Right forelimb (tissue), 1 donor: ENCODE results near the gene CELA3A.
"Not testable (repeated sequence)": the region's sequence is repeated elsewhere in the genome, so short reads cannot be mapped to it uniquely, and the experiment has no call there.

Experiments
- DNase-seq: peaks from one replicate; pipeline ENCODE4 v3.0.0-alpha.2; 2018

Gene CELA3A

DNA sequence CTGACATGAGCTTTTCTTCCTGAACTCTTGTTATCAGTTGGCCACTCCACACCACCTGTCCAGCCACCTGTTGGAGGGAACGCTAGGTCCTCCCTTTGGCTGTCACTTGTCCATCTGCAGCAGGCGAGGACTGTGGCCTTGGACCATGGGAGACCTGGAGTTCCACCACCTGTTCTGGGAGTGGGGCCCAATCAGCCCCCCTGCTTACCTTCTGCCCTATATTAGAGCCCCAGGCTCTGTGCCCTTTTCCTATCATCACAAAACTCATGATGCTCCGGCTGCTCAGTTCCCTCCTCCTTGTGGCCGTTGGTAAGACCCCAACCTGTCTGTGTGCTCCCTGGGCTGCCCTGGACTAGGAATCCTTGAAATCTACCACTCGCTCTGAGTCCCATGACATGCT lies at the start of gene CELA3A:
Gene CELA3A, plus strand, starts transcription at position 249 of the 400 bp plus-strand sequence. Its CDS starts 18 bp downstream, at position 267.
- DNase-seq: no peak

- no peak for DNase-seq
Measured at GRCh38 chr1:21952786-21953520, 48.5 kb upstream of the CELA3A start.

GRCh38 chr1:21955058-21955457 lies 46.4 kb upstream of the CELA3A start:
- DNase-seq: no peak

DNA sequence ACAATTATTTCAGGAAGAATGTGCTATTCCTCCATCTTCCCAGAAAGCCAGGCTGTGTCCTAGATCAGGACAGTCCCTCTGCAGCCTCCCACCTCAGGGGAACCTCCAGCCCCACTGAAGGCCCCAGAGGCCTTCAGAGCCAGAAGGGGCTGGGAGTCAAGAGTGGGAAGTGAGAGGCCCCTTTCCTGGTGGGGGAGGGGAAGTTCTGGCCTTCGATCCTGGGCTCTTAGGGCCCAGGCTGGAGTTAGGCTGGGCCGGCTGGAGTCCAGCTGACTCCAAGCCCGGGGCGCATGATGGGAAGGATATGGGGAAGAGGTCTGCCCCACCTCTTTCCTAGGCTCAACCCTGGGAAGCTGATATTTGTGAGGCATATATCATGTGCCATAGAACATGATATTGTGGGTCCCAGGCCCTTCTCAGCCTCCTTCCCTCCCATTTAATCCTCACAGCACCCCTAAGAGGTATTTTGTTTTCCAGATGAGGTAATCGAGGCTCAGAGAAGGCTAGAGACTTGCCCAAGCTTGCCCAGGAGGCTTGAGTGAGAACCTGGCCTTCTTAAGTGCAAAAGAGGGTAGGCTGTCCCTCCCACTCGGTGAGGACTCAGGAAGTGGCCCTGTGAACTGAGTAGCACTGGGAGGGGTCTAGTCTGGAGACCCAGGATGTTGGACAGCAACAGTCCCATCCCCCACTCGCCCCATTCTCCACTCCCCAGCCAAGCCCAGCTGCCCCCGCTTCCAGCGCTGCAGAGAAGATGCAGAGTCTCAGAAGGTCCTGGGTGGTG lies 45.8 kb upstream of the CELA3A start:
- DNase-seq: peak; percentile 36

- DNase-seq: no peak
Measured at GRCh38 chr1:21956720-21957552, 44.5 kb upstream of the CELA3A start.

DNA sequence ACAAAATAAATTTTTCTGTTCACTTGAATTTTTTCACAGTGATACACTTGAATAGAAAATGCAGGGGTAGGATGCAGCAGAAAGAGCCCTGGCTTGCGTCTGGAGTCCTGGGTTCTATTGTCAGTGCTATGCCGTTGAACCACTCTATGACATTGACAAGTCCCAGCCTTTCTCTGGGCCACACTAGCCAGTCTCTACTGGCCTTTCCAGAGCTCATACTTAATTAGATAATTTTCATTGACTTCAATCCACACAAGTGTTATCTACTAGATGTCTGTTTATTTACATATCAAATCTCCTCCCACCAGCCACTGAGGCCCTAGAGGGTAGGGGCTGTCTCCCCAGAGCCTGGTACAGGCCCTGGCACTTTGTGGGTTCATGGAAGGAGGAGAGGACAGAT lies 40.1 kb upstream of the CELA3A start:
- DNase-seq: no peak

DNA sequence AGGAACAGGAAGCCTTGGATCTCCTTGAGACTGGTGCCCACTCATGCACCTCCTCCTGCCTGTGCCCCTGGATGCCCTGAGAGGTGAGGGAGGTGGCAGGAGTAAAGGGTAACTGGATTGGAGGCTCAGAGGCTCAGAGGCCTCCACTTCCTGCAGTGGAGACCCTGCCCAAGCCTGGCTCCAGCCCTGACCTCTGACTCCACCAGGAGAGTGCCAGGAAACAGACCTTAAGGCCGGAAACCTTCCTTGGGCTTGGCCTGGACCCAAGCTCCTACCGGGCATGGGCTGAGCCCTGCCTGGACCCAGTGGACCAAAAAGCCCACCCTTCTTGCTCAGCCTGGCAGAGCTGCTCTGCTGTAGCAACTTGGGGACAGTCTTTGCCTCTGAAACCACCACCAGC lies 39.7 kb upstream of the CELA3A start:
- no peak for DNase-seq

GRCh38 chr1:21963477-21964217 lies 37.8 kb upstream of the CELA3A start:
- peak; percentile 91 for DNase-seq

DNA sequence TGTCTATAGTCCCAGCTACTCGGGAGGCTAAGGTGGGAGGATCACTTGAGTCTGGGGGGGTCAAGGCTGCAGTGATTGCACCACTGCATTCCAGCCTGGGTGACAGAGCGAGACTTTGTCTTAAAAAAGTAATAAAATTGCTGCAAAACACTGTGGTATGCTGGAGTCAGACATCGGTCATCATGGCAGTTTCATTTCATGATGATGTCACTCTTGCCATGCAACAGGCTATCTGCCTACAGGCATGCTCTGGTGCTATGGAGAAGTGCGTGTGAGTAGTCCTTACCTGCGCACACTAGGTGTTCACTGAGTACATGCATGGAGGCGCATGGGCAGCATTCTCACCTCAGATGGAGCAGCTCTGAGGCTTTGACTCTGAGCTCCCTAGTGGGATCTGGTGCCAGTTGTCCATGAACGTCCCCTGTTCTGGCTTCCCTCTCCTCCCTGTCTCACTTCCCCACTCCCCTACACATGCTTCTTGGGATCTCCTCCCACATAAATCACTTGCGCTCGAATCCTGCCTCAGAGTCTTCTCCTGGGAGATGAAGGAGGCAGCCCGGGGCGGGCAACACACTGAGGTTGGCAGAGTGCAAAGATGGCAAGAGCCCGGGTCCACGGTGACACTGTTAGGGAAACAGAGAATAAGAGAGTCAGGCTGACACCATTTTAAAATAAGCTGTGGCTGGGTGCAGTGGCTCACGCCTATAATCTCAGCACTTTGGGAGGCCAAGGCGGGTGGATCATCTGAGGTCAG lies 35.0 kb upstream of the CELA3A start:
- no peak for DNase-seq

DNA sequence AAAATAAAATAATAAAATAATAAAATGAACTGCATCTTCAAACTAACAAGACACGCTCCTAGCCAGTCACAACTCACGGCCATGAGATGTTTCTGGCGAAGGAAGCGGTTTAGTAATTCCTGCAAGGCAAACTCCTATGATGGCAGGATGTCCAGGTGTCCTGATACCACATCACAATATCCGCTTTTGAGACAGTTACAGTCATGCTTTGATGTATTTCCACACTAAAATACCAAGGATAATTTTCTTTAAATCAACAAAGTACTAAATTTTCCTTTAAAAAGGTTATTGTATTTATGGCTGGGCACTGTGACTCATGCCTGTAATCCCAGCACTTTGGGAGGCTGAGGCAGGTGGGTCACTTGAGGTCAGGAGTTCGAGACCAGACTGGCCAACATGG lies 34.2 kb upstream of the CELA3A start:
- DNase-seq: not testable (repeated sequence)

DNA sequence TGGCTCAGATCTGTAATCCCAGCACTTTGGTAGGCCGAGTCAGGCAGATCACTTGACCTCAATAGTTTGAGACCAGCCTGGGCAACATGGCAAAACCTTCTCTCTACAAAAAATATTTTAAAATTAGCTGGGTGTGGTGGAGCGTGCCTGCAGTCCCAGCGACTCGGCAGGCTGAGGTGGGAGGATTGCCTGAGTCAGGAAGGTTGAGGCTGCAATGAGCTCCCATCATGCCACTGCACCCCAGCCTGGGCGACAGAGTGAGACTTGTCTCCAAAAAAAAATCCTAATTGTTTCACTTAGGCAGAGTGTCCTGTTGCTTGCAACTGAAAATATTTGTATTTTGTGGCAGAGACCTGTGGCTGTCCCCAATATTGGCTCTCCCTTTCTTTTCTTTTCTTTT lies 32.4 kb upstream of the CELA3A start:
- DNase-seq: not testable (repeated sequence)

- not testable (repeated sequence) for DNase-seq
Measured at GRCh38 chr1:21970523-21970922, 30.9 kb upstream of the CELA3A start.

GRCh38 chr1:21972973-21973441 lies 28.4 kb upstream of the CELA3A start:
- not testable (repeated sequence) for DNase-seq

- not testable (repeated sequence) for DNase-seq
Measured at GRCh38 chr1:21973948-21974347, 27.5 kb upstream of the CELA3A start.

GRCh38 chr1:21974699-21975098 lies 26.8 kb upstream of the CELA3A start:
- DNase-seq: not testable (repeated sequence)

GRCh38 chr1:21975296-21975695 lies 26.2 kb upstream of the CELA3A start:
- DNase-seq: not testable (repeated sequence)

DNA sequence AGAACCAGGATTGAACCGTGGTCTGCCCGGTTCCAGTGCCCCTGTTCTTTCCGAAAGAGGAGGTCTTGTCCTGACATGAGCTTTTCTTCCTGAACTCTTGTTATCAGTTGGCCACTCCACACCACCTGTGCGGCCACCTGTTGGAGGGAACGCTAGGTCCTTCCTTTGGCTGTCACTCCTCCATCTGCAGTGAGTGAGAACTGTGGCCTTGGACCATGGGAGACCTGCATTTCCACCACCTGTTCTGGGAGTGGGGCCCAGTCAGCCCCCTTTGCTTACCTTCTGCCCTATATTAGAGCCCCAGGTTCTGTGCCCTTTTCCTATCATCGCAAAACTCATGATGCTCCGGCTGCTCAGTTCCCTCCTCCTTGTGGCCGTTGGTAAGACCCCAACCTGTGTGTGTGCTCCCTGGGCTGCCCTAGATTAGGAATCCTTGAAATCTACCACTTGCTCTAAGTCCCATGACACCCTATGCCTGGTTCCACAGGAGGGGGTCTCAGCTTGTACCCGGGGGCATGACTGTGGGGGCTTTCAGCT lies 24.7 kb upstream of the CELA3A start, which contains the start of gene CELA3B:
Gene CELA3B, plus strand, starts transcription at position 320 of the 537 bp plus-strand sequence. Its CDS starts 18 bp downstream, at position 338.
- not testable (repeated sequence) for DNase-seq

- not testable (repeated sequence) for DNase-seq
Measured at GRCh38 chr1:21978209-21978608, 23.2 kb upstream of the CELA3A start.

DNA sequence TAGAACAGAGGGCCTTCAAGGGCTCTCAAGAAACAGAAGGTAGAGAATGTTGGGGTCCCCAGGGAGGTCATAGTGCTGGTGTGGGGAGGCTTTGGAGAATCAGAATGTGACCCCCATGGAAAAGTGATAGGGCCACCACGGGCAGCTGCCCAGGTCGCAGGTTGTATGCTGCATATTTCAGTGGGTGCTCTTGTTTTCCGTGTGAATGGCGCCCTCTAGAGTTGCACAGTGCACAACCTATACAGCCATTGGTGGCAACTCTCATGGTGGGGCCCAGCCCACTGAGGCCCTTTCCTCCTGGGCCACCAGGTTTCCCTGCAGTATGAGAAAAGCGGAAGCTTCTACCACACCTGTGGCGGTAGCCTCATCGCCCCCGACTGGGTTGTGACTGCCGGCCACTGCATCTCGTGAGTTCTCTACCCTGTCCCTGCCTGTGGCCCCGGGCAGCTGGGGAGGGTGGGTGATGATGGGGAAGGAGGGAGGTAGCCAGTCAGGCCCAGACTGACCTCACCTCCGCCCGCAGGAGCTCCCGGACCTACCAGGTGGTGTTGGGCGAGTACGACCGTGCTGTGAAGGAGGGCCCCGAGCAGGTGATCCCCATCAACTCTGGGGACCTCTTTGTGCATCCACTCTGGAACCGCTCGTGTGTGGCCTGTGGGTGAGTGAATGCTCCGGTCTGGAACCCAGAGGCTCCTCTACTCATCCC lies 20.8 kb upstream of the CELA3A start:
- not testable (repeated sequence) for DNase-seq

- not testable (repeated sequence) for DNase-seq
Measured at GRCh38 chr1:21981253-21981652, 20.2 kb upstream of the CELA3A start.
